GM23338 (cell line): Measurements from ENCODE around the gene BCAS3.

Experiments
- CREB1 ChIP-seq: fragments of 250-450 bp; sonication (Bioruptor Pico); IDR thresholded peaks from 2 replicates; pipeline ENCODE4 v1.5.0; 2020; ENCODE audit warnings: low read depth, mild to moderate bottlenecking, moderate library complexity
- EZH2phosphoT487 ChIP-seq: fragments of 200-600 bp; sonication (generic); IDR thresholded peaks from one replicate; pipeline ENCODE4 v1.8.1; 2018; ENCODE audit warnings: antibody characterized with exemption; ENCODE audit not compliant: unreplicated experiment
- TF ChIP-seq, protein P1 (sequence below), 2 experiments: fragments of 200-600 bp in 1 of 2; sonication (generic) in 1 of 2; conservative IDR thresholded peaks; 2 replicates each; pipeline versions ENCODE4 v1.5.1 to v1.6.1; 2016 to 2017; ENCODE audit warnings: antibody characterized with exemption in 2 of 2, low read depth in 2 of 2, mild to moderate bottlenecking in 2 of 2, moderate library complexity in 1 of 2

DNA sequence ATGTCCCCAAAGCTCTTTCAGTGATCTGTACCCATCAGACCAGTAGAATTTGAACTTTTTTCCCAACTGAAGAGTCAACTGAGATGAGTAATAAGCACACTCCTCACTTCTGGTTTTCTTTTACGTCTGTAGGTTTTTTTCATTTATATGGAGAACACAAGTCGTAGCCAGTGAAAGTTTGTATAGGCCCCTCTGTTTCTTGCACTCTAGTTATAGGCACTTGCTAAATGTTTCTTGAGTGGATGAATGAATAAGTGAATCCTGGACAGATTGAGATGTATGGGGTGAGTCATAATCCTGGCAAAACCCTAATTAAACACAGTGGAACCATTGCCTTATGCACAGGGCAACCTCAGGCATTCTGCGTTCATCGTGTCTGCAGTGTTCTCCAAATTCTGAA is 528.3 kb downstream of the BCAS3 start:
- TF ChIP-seq EZH2phosphoT487, result no peak
- TF ChIP-seq CREB1 (CRISPR knock-in tag), result no peak
- TF ChIP-seq, protein P1, sequence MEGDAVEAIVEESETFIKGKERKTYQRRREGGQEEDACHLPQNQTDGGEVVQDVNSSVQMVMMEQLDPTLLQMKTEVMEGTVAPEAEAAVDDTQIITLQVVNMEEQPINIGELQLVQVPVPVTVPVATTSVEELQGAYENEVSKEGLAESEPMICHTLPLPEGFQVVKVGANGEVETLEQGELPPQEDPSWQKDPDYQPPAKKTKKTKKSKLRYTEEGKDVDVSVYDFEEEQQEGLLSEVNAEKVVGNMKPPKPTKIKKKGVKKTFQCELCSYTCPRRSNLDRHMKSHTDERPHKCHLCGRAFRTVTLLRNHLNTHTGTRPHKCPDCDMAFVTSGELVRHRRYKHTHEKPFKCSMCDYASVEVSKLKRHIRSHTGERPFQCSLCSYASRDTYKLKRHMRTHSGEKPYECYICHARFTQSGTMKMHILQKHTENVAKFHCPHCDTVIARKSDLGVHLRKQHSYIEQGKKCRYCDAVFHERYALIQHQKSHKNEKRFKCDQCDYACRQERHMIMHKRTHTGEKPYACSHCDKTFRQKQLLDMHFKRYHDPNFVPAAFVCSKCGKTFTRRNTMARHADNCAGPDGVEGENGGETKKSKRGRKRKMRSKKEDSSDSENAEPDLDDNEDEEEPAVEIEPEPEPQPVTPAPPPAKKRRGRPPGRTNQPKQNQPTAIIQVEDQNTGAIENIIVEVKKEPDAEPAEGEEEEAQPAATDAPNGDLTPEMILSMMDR (conservative IDR thresholded peaks at IDR 0.05; ENCODE audit: low read depth in 2 of 2), result no peak
